WTC11 (cell line): ENCODE results near the gene IL20. TPM values are rescaled to one million over a fixed set of nuclear protein-coding genes. Genes with fewer than 3 reads are reported as not detected.

ENCODE experiments used
- ATAC-seq: fragments of 200-7000 bp; cut with Tn5 transposase; 2 replicates; pipeline ENCODE4 v1.10.0; 2021; ENCODE audit warnings: mild to moderate bottlenecking, moderate library complexity
- CTCF ChIA-PET: fragments of 300-600 bp; sonication (Branson Sonifier 250); formaldehyde crosslinking; loops from one replicate; lab custom pipeline; 2021; ENCODE audit warnings: antibody characterized with exemption; lab: Charles Lee
- POLR2A ChIA-PET: fragments of 350-600 bp; sonication (Branson Sonifier 250); formaldehyde crosslinking; loops from one replicate; lab custom pipeline; 2021; ENCODE audit warnings: antibody characterized with exemption; lab: Charles Lee
- DNase-seq: peaks from one replicate; pipeline ENCODE4 v3.0.0; 2021; ENCODE audit warnings: low spot score
- H3K27ac Mint-ChIP-seq: 2 replicates; pipeline ENCODE4 v1.8.0; 2021; ENCODE audit warnings: mixed read lengths
- H3K27me3 Mint-ChIP-seq: 2 replicates; pipeline ENCODE4 v1.8.0; 2021; ENCODE audit warnings: low read depth, mild to moderate bottlenecking, moderate library complexity, mixed read lengths
- H3K36me3 Mint-ChIP-seq: 2 replicates; pipeline ENCODE4 v1.8.0; 2021; ENCODE audit warnings: mixed read lengths
- H3K4me1 Mint-ChIP-seq: 2 replicates; pipeline ENCODE4 v1.8.0; 2022; ENCODE audit warnings: mixed read lengths
- H3K4me3 Mint-ChIP-seq: 2 replicates; pipeline ENCODE4 v1.8.0; 2021; ENCODE audit warnings: mild to moderate bottlenecking, moderate library complexity, mixed read lengths
- H3K9me3 Mint-ChIP-seq: 2 replicates; pipeline ENCODE4 v1.8.0; 2021; ENCODE audit warnings: mixed read lengths
- ATF1 ChIP-seq: sonication (generic); formaldehyde crosslinking; IDR thresholded peaks from 2 replicates; pipeline ENCODE4 v1.8.1; 2023; ENCODE audit warnings: mild to moderate bottlenecking, moderate library complexity, missing genetic modification reagents
- CREM ChIP-seq: sonication (generic); formaldehyde crosslinking; IDR thresholded peaks from 2 replicates; pipeline ENCODE4 v1.8.1; 2022; ENCODE audit warnings: mild to moderate bottlenecking, missing genetic modification reagents, moderate library complexity
- ELF4 ChIP-seq: sonication (generic); formaldehyde crosslinking; IDR thresholded peaks from 2 replicates; pipeline ENCODE4 v1.8.1; 2022; ENCODE audit warnings: low read depth, mild to moderate bottlenecking, moderate library complexity, missing genetic modification reagents
- FOXJ3 ChIP-seq: sonication (generic); formaldehyde crosslinking; IDR thresholded peaks from 2 replicates; pipeline ENCODE4 v1.9.0; 2021; ENCODE audit warnings: missing genetic modification reagents, mild to moderate bottlenecking, borderline replicate concordance
- GABPB1 ChIP-seq: sonication (generic); formaldehyde crosslinking; IDR thresholded peaks from 2 replicates; pipeline ENCODE4 v1.8.1; 2023; ENCODE audit warnings: mild to moderate bottlenecking, missing genetic modification reagents
- JUN ChIP-seq: sonication (generic); formaldehyde crosslinking; IDR thresholded peaks from 2 replicates; pipeline ENCODE4 v1.8.0; 2023; ENCODE audit warnings: mild to moderate bottlenecking, missing genetic modification reagents
- MYBL2 ChIP-seq: sonication (generic); formaldehyde crosslinking; IDR thresholded peaks from 2 replicates; pipeline ENCODE4 v1.8.1; 2023; ENCODE audit warnings: mild to moderate bottlenecking, moderate library complexity, missing genetic modification reagents
- NFE2L1 ChIP-seq: sonication (generic); formaldehyde crosslinking; IDR thresholded peaks from 2 replicates; pipeline ENCODE4 v1.8.1; 2023; ENCODE audit warnings: missing genetic modification reagents
- RELA ChIP-seq: sonication (generic); formaldehyde crosslinking; IDR thresholded peaks from 2 replicates; pipeline ENCODE4 v1.8.1; 2022; ENCODE audit warnings: missing genetic modification reagents, mild to moderate bottlenecking, borderline replicate concordance
- SMAD3 ChIP-seq: sonication (generic); formaldehyde crosslinking; IDR thresholded peaks from 2 replicates; pipeline ENCODE4 v1.8.0; 2022; ENCODE audit warnings: missing genetic modification reagents, mild to moderate bottlenecking, borderline replicate concordance
- SP1 ChIP-seq: sonication (generic); formaldehyde crosslinking; conservative IDR thresholded peaks from 2 replicates; pipeline ENCODE4 v1.8.1; 2022; ENCODE audit warnings: missing genetic modification reagents
- TCF7 ChIP-seq: sonication (generic); formaldehyde crosslinking; IDR thresholded peaks from 2 replicates; pipeline ENCODE4 v1.8.0; 2022; ENCODE audit warnings: mild to moderate bottlenecking, low read depth, missing genetic modification reagents, moderate library complexity
- TEAD1 ChIP-seq: sonication (generic); formaldehyde crosslinking; IDR thresholded peaks from 2 replicates; pipeline ENCODE4 v1.8.0; 2022; ENCODE audit warnings: mild to moderate bottlenecking, missing genetic modification reagents
- ZNF138 ChIP-seq: sonication (generic); formaldehyde crosslinking; conservative IDR thresholded peaks from 2 replicates; pipeline ENCODE4 v1.8.1; 2022; ENCODE audit warnings: mild to moderate bottlenecking, moderate library complexity, missing genetic modification reagents
- ZNF232 ChIP-seq: sonication (generic); formaldehyde crosslinking; IDR thresholded peaks from 2 replicates; pipeline ENCODE4 v1.8.0; 2022; ENCODE audit warnings: mild to moderate bottlenecking, missing genetic modification reagents
- ZNF317 ChIP-seq: sonication (generic); formaldehyde crosslinking; IDR thresholded peaks from 2 replicates; pipeline ENCODE4 v1.8.1; 2023; ENCODE audit warnings: low read depth, mild to moderate bottlenecking, moderate library complexity, missing genetic modification reagents, borderline replicate concordance
- ZNF396 ChIP-seq: fragments of 250-450 bp; sonication (Bioruptor Pico); IDR thresholded peaks from 2 replicates; pipeline ENCODE4 v1.8.0; 2021; ENCODE audit warnings: mild to moderate bottlenecking, moderate library complexity, borderline replicate concordance
- total RNA-seq: library from RNA; stranded (reverse); gene quantifications from 3 replicates; pipeline ENCODE4 v1.2.3, GENCODE V29; 2021
- TF ChIP-seq, protein P1 (sequence below): sonication (generic); formaldehyde crosslinking; IDR thresholded peaks from 2 replicates; pipeline ENCODE4 v1.8.1; 2022; ENCODE audit warnings: mild to moderate bottlenecking, moderate library complexity, missing genetic modification reagents
- TF ChIP-seq, protein P2 (sequence below): sonication (generic); formaldehyde crosslinking; IDR thresholded peaks from 2 replicates; pipeline ENCODE4 v1.8.1; 2023; ENCODE audit warnings: mild to moderate bottlenecking, missing genetic modification reagents, borderline replicate concordance
- TF ChIP-seq, protein P3 (sequence below): sonication (generic); formaldehyde crosslinking; conservative IDR thresholded peaks from 2 replicates; pipeline ENCODE4 v1.8.1; 2022; ENCODE audit warnings: mild to moderate bottlenecking, missing genetic modification reagents
- TF ChIP-seq, protein P4 (sequence below): sonication (generic); formaldehyde crosslinking; IDR thresholded peaks from 2 replicates; pipeline ENCODE4 v1.8.1; 2023; ENCODE audit warnings: mild to moderate bottlenecking, missing genetic modification reagents
- TF ChIP-seq, protein P5 (sequence below): sonication (generic); formaldehyde crosslinking; IDR thresholded peaks from 2 replicates; pipeline ENCODE4 v1.8.0; 2023; ENCODE audit warnings: missing genetic modification reagents
- TF ChIP-seq, protein P6 (sequence below): fragments of 250-450 bp; sonication (Bioruptor Pico); IDR thresholded peaks from 2 replicates; pipeline ENCODE4 v1.8.0; 2021; ENCODE audit warnings: mild to moderate bottlenecking
- TF ChIP-seq, protein P7 (sequence below): sonication (generic); formaldehyde crosslinking; IDR thresholded peaks from 2 replicates; pipeline ENCODE4 v1.8.1; 2023; ENCODE audit warnings: mild to moderate bottlenecking, missing genetic modification reagents, moderate library complexity

Gene IL20
- total RNA-seq, 1 experiment from 2014 or later: not detected

DNA sequence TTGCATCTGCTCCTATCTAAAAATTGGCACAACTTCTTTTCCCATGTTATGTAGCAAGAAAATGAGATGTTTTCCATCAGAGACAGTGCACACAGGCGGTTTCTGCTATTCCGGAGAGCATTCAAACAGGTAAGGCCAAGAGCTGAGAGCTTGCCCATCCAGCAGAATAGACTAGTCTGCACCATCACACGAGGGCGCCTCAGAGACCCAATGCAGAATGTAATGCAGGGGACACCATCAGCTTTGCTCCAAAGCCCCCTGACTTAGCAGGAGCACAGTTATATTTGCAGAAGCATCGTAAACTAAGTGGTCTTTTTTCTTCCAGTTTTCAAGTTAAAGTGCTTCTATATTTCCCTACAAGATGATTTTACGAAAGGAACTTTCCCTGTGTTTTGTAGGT is 36.5 kb downstream of the IL20 start:
- CTCF ChIA-PET: interaction anchor here (1.5 kb wide), 1 partner anchor 271 kb away, joined by 4 read pairs; no protein-coding TSS in a partner anchor
- Mint-ChIP-seq H3K9me3 (no peaks in the 10 kb centered on the region), H3K27ac (no peak overlapping the region), H3K4me1 (0 out of 2 replicates have a peak, but pooled peaks cover 4% of the 10 kb centered on the region), H3K4me3 (no peak overlapping the region), H3K27me3 (peaks cover 9% of the 10 kb centered on the region), H3K36me3 (no peaks in the 10 kb centered on the region)
- POLR2A ChIA-PET: no interaction called here
- DNase-seq (no peak), ATAC-seq (no peak)
- TF ChIP-seq, protein P1, sequence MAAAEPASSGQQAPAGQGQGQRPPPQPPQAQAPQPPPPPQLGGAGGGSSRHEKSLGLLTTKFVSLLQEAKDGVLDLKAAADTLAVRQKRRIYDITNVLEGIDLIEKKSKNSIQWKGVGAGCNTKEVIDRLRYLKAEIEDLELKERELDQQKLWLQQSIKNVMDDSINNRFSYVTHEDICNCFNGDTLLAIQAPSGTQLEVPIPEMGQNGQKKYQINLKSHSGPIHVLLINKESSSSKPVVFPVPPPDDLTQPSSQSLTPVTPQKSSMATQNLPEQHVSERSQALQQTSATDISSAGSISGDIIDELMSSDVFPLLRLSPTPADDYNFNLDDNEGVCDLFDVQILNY (CRISPR knock-in tag): no peak
- no peak for TF ChIP-seq FOXJ3 (CRISPR knock-in tag)
- TF ChIP-seq SP1 (CRISPR knock-in tag): no peak
- no peak for TF ChIP-seq ZNF396 (CRISPR knock-in tag)
- no peak for TF ChIP-seq CREM
- TF ChIP-seq, protein P2, sequence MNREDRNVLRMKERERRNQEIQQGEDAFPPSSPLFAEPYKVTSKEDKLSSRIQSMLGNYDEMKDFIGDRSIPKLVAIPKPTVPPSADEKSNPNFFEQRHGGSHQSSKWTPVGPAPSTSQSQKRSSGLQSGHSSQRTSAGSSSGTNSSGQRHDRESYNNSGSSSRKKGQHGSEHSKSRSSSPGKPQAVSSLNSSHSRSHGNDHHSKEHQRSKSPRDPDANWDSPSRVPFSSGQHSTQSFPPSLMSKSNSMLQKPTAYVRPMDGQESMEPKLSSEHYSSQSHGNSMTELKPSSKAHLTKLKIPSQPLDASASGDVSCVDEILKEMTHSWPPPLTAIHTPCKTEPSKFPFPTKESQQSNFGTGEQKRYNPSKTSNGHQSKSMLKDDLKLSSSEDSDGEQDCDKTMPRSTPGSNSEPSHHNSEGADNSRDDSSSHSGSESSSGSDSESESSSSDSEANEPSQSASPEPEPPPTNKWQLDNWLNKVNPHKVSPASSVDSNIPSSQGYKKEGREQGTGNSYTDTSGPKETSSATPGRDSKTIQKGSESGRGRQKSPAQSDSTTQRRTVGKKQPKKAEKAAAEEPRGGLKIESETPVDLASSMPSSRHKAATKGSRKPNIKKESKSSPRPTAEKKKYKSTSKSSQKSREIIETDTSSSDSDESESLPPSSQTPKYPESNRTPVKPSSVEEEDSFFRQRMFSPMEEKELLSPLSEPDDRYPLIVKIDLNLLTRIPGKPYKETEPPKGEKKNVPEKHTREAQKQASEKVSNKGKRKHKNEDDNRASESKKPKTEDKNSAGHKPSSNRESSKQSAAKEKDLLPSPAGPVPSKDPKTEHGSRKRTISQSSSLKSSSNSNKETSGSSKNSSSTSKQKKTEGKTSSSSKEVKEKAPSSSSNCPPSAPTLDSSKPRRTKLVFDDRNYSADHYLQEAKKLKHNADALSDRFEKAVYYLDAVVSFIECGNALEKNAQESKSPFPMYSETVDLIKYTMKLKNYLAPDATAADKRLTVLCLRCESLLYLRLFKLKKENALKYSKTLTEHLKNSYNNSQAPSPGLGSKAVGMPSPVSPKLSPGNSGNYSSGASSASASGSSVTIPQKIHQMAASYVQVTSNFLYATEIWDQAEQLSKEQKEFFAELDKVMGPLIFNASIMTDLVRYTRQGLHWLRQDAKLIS (CRISPR knock-in tag): no peak
- no peak for TF ChIP-seq ZNF317 (CRISPR knock-in tag)
- TF ChIP-seq TEAD1 (CRISPR knock-in tag): no peak

DNA sequence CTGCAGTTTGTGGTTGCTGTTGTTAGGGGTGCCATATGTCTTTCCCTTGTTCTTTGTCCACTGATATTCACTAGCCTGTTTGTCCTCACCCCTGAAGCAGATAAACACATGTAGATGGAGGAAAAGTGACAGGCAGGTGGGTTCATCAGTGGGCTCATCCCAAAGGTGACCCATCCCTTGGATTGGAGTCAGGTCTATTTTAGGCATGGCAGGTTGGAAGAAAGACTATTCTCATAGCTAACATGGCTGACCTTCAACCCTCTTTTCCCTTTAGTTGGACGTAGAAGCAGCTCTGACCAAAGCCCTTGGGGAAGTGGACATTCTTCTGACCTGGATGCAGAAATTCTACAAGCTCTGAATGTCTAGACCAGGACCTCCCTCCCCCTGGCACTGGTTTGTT is 37.3 kb downstream of the IL20 start:
- TF ChIP-seq NFE2L1 (CRISPR knock-in tag) (no peak), ZNF138 (CRISPR knock-in tag) (no peak), TCF7 (CRISPR knock-in tag) (no peak), MYBL2 (CRISPR knock-in tag) (no peak), GABPB1 (CRISPR knock-in tag) (no peak), JUN (no peak)
- TF ChIP-seq, protein P3, sequence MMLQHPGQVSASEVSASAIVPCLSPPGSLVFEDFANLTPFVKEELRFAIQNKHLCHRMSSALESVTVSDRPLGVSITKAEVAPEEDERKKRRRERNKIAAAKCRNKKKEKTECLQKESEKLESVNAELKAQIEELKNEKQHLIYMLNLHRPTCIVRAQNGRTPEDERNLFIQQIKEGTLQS (CRISPR knock-in tag): no peak
- Mint-ChIP-seq H3K27me3 (peaks cover 16% of the 10 kb centered on the region), H3K4me3 (no peak overlapping the region), H3K27ac (no peak overlapping the region), H3K36me3 (no peaks in the 10 kb centered on the region), H3K9me3 (no peaks in the 10 kb centered on the region), H3K4me1 (peaks cover 4% of the 10 kb centered on the region; the same call in 1 of the 2 replicates)
- ChIA-PET CTCF (no interaction called here), POLR2A (no interaction called here)
- ATAC-seq: no peak
- no peak for DNase-seq

DNA sequence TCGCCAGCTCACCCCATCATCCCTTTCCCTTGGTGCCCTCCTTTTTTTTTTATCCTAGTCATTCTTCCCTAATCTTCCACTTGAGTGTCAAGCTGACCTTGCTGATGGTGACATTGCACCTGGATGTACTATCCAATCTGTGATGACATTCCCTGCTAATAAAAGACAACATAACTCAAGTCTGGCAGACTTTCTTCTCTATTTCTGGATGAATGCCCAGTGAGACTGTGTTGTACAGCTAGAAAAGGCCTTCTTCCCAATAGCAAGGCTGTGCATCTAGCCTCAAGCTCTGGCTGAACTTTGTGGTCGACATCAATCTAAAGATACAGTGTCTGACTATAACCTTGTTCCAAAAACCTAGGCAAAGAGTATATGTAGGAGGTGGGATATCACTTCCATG is 38.3 kb downstream of the IL20 start:
- H3K27me3 Mint-ChIP-seq: peaks cover 26% of the 10 kb centered on the region
- peaks cover 7% of the 10 kb centered on the region for H3K4me1 Mint-ChIP-seq
- POLR2A ChIA-PET: no interaction called here
- DNase-seq (no peak), ATAC-seq (no peak)
- no peak overlapping the region for H3K27ac Mint-ChIP-seq
- H3K4me3 Mint-ChIP-seq: no peak overlapping the region
- H3K9me3 Mint-ChIP-seq: no peaks in the 10 kb centered on the region
- CTCF ChIA-PET: no interaction called here
- no peaks in the 10 kb centered on the region for H3K36me3 Mint-ChIP-seq
- TF ChIP-seq TEAD1 (CRISPR knock-in tag): no peak
- no peak for TF ChIP-seq ELF4 (CRISPR knock-in tag)
- TF ChIP-seq CREM: no peak
- TF ChIP-seq, protein P4, sequence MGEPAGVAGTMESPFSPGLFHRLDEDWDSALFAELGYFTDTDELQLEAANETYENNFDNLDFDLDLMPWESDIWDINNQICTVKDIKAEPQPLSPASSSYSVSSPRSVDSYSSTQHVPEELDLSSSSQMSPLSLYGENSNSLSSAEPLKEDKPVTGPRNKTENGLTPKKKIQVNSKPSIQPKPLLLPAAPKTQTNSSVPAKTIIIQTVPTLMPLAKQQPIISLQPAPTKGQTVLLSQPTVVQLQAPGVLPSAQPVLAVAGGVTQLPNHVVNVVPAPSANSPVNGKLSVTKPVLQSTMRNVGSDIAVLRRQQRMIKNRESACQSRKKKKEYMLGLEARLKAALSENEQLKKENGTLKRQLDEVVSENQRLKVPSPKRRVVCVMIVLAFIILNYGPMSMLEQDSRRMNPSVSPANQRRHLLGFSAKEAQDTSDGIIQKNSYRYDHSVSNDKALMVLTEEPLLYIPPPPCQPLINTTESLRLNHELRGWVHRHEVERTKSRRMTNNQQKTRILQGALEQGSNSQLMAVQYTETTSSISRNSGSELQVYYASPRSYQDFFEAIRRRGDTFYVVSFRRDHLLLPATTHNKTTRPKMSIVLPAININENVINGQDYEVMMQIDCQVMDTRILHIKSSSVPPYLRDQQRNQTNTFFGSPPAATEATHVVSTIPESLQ (CRISPR knock-in tag): no peak
- TF ChIP-seq ATF1: no peak
- no peak for TF ChIP-seq SMAD3
- TF ChIP-seq RELA (CRISPR knock-in tag): no peak
- TF ChIP-seq ZNF232: no peak
- TF ChIP-seq, protein P5, sequence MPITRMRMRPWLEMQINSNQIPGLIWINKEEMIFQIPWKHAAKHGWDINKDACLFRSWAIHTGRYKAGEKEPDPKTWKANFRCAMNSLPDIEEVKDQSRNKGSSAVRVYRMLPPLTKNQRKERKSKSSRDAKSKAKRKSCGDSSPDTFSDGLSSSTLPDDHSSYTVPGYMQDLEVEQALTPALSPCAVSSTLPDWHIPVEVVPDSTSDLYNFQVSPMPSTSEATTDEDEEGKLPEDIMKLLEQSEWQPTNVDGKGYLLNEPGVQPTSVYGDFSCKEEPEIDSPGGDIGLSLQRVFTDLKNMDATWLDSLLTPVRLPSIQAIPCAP (CRISPR knock-in tag): no peak
- TF ChIP-seq, protein P6, sequence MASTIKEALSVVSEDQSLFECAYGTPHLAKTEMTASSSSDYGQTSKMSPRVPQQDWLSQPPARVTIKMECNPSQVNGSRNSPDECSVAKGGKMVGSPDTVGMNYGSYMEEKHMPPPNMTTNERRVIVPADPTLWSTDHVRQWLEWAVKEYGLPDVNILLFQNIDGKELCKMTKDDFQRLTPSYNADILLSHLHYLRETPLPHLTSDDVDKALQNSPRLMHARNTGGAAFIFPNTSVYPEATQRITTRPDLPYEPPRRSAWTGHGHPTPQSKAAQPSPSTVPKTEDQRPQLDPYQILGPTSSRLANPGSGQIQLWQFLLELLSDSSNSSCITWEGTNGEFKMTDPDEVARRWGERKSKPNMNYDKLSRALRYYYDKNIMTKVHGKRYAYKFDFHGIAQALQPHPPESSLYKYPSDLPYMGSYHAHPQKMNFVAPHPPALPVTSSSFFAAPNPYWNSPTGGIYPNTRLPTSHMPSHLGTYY: no peak
- TF ChIP-seq, protein P7, sequence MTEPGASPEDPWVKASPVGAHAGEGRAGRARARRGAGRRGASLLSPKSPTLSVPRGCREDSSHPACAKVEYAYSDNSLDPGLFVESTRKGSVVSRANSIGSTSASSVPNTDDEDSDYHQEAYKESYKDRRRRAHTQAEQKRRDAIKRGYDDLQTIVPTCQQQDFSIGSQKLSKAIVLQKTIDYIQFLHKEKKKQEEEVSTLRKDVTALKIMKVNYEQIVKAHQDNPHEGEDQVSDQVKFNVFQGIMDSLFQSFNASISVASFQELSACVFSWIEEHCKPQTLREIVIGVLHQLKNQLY (CRISPR knock-in tag): no peak
